HG02852 (cell line): ENCODE measurements around the gene PCDH7.

Experiments
- ATAC-seq: cut with Tn5 transposase; IDR thresholded peaks from one replicate; pipeline ENCODE4 v1.9.1; 2021; ENCODE audit warnings: mild to moderate bottlenecking, moderate library complexity; ENCODE audit not compliant: unreplicated experiment

The PCDH7 gene

DNA sequence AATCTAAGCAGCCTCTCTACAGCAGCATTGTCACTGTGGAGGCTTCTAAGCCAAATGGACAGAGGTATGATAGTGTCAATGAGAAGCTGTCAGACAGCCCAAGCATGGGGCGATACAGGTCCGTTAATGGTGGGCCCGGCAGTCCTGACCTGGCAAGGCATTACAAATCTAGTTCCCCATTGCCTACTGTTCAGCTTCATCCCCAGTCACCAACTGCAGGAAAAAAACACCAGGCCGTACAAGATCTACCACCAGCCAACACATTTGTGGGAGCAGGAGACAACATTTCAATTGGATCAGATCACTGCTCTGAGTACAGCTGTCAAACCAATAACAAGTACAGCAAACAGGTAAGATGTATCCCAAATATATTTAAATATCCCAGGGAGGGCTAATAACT, 4.1 kb downstream of the PCDH7 start:
- no peak for ATAC-seq

DNA sequence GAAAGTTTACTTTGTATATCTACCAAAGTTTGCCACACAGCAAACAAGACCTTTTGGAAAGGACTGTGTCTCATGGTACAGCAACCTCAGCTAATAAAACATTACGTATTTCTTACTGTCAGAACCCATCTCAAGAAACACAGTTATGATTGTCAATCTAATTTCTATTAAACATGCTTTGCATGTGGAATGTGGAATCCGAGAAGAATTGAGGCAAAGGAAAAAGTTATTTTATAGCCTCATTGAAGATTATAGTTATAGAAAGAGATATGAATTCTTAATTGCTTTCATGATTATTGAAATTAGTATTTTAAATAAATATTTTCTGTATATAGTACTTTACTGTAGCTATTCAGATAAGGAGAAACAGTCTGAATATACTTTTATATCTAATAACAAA, 5.4 kb downstream of the PCDH7 start:
- ATAC-seq, result no peak

DNA sequence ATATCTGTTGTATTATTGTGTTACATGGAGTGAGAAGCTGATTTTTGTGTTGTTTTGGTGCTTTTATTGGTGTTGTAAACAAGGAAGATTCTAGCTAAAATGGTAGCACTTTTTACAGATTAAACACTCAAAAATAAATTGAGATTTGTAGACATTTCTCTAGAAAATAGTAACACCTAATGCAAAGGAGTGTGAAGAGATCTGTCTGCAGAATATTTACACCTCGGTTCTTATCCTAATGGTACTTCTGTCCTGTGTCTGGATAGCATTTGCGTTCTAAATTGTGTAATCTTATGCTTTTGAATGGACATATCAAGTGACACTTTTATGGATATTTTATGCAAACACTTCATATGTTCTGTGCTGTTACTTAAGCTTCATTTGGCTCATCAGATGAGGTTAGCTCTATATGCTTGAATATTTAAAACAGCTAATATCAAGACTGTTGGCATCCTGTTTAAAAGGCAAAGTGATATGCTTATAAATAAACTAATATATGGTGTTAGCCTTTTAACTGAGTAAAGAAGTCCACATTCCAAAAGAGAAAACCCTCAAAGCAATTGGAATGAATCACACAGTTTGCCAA, 6.0 kb downstream of the PCDH7 start:
- ATAC-seq, result no peak

DNA sequence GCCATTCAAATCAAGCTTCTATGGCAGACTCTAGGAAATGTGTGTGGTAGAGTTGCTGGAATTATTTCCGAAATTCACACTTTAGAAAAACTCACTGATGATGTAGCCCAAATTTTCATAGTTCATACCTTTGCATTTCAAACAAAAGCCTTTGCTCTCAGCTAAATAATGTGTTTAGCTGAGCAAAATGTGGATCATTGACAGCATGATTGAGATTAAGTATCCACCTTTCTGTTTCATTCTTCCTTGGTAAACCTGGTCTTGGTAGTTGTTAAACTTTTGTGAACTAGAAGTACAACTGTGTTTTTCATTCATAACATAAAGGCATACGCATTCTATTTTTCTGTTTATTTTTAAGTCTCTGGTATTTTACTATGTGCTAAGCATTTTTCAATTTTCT, 7.2 kb downstream of the PCDH7 start:
- ATAC-seq, result no peak

DNA sequence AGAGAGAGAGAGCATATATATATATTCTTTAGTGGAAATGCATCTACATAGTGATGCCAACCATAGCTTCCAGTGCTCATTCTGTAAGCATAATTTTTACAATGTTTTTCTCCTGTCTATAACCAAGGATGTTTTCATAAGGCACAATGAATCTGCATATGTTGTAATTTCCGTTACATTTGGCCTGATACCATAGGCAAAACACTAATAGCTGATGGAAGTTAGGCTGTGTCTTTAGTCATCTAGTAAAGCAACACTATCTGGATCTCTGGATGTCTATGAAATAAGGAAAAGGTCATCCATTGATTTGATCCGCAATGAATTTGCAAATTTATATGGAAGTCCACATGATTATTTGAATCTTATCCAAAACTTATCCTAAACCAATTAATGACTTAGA, 8.1 kb downstream of the PCDH7 start:
- ATAC-seq, result no peak

DNA sequence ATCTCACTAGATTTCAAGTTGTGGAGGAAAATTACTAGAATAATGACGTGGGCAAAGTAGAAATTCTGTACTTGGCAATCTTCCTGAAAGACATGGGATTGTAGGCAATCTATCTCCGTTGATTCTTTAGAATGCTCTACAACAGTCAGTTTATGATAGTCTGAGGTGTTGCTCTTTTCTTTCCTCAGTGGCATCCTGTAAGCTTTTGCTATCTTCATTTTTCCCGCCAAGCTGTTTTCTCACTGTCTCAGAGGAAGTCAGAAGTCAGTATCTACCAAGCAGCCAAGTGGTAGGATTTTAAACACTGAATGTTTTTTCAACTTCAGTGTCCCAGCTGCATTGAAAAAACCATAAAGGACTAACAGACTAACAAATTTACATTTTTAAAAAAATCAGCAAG, 23.7 kb downstream of the PCDH7 start:
- ATAC-seq, result no peak

DNA sequence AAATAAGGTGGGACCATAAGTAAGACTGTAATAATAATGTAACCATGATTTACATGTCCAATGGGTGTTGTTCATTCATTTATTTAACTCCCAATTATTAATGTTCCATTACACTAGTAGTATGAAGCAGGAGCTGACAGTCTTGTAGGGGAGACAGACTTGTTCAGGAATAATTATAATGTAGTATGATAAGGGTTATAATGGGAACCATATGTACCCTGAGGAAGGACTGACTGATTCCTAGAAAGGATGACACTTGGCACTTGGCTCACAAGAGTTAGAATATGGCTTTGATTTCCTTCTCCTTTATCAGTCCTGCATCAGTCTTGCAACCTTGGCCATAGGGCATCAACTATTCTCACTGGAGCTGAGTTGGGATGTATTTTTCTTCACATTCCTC, 24.2 kb downstream of the PCDH7 start:
- no peak for ATAC-seq

DNA sequence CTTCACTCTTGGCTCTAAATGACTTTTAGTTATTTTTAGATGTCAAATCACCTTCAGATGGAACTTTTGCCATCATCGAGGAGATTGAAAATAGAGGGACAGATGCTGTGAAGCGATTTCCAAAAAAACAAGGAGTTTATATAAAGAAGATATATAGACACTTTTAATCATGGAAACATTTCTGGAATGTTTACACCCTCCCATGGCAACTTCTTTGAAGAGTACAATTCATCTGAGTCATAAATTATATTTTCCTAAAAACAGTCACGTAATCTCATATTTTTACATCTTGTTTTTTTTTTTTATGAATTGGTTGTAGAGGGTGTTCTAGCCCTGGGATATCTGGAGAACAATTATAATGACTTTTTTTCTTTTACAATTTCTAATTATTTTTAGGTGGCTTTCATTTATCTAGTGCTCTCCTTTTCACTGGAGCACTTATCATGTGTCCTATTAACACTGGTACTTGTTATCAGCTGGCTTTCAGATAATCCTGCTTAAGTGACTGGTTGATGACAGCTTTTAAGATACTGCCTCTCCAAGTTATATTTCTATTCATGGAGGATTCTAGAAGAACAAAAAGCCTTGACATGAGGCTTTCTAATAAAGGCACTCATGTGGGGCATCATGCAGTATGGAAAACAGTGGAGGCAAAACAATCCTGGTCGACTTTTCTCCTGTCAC, 24.9 kb downstream of the PCDH7 start:
- ATAC-seq, result no peak

DNA sequence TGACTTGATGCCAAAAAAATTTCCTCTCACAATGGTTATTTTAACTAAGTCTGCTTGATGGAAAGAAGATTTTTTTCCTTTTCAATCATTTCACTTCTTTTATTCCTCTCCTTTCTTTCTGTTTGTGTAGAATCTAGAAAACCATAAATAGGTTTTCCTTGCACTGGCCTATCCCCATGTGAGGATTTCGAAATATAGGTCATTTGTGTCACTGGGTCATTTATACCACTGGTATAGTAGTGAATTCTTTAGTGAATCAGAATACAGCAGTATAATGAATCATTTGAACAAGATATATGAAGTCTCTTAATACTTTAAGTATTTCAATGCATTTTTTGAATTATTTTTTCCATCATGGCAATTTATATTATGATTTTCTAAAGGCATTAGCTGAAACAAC, 26.6 kb downstream of the PCDH7 start:
- no peak for ATAC-seq

DNA sequence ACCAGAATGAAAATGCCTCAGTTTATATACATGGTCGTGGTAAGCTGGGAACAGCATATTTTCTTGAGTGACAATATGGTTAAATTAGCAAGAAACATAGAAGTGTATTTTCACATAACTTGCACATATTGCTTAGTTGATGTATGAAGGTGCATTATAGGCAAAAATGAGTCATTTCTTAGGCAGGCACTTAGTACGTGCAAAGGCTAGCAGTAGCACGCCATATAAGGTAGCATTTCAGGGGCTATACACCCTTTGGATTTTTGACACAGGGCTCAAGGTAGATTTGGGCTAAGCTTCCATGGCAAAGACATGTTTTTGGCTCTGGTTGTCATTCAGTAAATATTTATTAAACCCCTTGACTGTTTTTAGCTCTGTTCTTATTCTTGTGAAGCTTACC, 33.1 kb downstream of the PCDH7 start:
- ATAC-seq, result no peak

DNA sequence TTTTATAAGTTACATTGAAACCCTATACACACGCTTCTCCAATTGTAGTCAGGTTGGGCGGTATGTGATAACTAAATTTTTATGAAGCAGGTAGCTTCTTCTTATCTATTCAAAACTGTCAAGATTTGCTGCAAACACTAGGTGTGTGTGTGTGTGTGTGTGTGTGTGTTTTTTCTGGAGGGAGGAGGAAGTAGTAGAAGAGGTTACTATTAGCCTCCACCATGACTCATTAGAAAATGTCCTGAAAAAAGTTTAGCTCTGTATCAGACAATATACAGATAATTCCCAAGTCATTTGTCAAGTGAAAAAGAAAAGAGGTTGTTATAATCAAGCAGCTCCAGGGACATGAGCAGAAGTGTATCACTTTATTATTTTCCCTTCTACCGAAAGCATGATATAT, 33.9 kb downstream of the PCDH7 start:
- ATAC-seq, result no peak

DNA sequence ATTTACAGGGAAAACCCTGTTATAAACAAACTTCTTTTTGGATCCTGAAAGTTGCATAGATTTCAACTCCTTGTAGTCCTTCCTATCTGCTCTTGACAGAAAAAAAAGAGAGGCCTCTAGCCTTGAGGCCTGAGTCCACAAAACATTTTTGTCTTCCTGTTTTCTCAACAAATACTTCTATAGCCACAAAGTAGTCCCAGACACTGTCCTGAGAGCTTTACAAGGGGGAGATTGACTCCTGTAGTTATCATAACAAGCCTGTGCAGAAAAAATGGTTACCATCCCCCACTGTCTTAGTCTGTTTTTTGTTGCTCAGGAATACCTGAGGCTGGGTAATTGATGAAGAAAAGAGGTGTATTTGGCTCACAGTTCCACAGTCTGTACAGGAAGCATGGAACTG, 35.2 kb downstream of the PCDH7 start:
- ATAC-seq, result no peak

DNA sequence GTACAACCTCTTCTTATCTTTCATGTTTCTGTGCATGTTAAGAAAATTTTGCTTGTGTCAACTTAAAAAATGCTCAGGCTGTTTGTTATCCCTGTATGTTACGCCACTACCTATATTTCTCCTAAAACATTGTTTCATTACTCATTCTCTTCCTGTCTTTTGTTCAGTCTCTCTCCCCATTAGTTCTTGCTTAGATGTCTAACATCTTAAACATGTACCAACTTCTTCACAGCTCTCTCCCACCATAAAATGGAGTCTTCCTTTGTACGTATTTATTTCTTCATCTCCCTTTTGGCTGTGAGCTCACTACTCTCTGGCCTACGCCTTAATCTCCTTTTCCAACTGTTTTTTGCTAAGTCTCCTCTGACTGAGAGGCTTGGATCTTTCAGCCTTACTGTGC, 36.4 kb downstream of the PCDH7 start:
- ATAC-seq, result no peak

DNA sequence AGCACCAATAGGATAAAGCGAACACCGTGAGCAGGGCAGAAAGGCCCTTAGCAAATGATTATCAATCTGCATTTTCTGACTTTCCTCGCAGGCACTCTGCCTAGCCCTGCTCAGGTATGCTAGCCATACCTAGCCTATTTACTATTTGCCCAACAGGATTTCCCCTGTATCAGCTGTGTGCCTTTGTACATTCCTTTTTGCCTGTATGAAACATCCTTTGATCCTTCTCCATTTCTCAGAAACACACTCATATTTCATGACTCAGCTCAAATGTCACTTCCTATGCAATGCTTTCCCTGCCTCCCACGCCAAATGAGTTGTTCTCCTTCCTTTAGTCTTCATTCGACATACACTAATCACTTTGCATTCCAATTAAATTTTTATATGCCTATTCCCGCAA, 37.2 kb downstream of the PCDH7 start:
- no peak for ATAC-seq

DNA sequence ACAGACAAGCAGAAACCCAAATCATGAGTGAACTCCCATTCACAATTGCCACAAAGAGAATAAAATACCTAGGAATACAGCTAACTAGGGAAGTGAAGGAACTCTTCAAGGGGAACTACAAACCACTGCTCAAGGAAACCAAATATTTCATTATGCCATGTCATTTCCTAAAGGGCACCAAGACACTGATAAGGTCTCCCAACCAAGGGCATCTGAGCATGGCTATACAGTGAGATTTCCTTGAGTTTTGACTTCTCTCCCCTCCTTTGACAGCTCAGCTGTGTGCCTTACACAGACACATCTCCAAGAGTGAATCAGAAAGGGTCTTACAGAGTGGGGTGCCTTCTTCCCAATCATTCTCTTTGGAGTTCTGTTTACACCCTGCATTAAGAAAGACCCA, 40.4 kb downstream of the PCDH7 start:
- no peak for ATAC-seq

DNA sequence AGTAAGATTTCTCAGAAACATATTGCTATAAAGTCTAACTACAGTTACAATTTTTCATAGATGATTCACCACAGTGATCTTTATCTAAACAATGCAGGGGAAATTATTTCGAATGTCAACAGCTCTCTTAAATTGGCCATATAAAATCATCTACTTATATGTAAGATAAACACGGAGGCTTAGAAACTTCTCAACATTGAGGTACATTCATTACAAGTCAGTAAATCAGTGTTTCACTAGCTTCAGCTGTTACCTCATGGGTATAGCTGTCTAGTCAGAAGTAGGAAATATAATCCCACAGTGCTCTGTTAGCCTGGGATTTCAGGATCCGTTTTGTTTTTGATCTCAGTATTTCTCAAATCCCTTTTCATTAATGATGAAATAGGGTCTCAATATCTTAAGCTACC, 43.2 kb downstream of the PCDH7 start:
- ATAC-seq, result no peak

DNA sequence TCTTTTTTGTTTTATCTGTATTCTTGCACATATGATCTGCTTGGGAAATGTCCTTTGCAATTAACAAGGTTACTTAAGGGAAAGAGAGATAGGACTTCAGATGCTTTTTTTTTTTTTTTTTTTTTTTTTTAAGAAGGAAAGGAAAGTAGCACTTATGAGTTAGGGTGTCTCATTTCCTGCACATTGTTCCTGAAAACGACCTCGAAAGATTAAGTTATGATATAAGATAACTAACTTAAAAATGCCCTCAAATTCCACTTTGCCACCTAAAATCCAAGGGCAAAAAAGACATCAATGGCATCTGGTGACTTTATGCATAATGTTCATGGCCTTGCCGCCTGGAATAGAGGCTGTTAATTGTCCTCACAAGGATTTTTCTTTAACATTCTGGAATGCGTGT, 44.9 kb downstream of the PCDH7 start:
- no peak for ATAC-seq

DNA sequence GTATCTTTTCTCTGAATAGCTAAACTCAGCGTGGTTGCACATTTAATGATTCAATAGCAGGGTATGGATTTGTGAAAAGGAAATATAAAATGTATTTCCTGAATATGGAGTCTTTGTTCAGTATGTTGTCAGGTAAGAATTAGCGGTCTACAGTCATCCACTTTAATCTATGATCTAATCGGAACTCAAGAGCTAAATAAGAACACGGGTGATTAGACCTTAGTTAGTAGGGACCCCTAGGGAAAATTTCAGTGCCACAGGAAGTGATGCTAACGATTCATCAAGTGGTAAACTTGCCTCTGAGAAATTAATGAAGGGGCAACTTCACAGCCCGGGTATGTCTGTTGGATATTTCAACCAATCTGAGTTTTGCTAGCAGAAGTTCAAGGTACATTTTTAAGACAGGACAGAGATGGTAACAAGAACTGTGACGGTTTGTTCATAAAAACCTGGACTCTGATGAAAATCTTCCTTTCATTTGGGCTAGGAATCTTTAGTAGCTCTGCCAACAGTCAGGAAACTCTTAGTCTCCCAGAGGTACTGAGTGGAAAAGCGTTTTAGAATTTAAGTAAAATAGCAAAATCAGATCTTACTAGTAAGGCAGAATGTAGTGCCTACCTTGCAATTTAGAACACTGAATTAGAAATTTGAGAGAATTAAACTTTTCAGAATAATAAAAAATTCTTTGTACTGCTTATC, 47.1 kb downstream of the PCDH7 start:
- ATAC-seq, result no peak

DNA sequence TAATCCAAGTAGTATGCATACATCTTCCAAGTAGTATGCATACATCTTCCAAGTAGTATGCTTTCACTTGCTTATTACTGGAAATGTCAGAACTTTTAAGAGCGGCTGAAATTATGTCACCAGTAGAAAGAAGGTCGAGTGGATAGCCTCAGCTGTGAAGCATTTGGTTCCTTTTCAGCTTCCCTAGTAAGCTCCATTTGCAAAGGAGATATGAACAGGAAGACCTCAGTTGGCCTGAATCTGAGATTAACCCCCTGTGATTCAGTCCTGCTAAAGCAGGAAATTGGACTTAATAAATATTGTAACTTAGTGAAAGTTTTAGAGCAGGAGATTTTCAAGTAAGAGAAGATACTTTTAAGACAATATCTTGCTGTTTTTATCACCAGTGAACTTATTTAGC, 48.1 kb downstream of the PCDH7 start:
- no peak for ATAC-seq

DNA sequence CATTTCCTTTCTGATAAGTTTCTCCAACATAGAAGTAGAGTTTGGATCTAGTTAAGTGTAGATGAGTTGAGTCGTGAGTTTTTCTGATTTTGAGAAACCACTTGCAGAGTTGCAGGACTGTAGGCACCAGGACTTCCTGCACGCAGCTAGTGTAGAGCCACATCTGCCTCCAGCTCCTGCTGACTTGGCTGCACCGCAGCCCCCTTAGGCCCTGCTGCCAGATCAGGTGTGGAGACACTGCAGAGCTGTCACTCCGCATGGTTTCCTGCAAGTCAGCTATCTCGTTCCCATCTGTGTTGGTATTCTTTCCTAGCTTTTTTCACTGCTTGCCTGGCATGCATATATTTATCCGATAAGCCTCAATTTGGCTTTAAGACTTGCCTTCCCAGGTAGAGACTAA, 48.9 kb downstream of the PCDH7 start:
- ATAC-seq, result no peak

DNA sequence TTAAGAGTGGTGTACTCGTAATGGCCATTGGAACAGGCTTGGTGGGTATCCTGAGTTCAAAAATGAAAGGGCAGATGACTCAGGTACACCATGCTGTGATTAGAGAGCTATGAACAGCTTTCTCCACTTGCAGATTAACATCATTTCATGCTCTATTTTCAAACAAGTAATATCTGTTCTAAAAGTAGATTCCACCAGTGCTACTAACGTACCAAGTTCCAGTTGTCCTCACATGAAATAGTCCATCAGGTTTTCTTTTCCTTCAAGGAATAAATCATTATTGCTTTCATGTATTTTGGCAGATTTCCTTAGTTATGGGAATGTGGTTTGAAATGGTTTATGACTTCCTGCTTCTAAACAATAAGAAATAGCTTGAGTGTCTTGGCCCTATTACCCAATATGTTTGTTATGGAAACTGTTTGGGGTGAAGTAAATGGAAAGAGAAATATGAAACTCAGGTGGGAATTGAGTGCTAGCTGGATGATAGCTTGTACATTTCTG, 49.9 kb downstream of the PCDH7 start:
- no peak for ATAC-seq

DNA sequence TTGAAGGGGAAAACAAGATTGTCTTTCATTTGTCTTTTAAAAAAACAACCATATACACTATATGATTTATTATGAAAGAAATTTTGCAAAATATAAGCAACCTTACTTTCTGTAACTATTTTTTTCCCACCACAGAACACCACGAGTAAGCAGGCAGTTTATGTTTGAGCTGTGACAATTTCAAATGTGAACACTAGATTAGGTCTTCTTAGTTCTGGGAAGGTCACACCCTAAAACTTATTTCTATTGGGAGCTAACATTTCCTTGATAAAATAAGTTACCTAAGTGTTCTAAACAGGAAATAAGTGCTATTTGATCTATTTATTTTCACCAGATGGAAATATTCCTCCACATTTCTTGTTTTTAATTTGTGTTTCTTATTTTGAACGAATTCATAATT, 50.6 kb downstream of the PCDH7 start:
- no peak for ATAC-seq
